SK-N-SH treated with all-trans-retinoic acid at 6 μM for 48 hours (cell line): ENCODE data around the gene DDX10.

ENCODE experiments used
- ATAC-seq: fragments of 200-7000 bp; cut with Tn5 transposase; 3 replicates; pipeline ENCODE4 v1.9.1; 2020; ENCODE audit warnings: mild to moderate bottlenecking, moderate library complexity
- ARNTL ChIP-seq: fragments of 450-650 bp; formaldehyde crosslinking; IDR thresholded peaks from 2 replicates; pipeline ENCODE4 v1.5.0; 2020; ENCODE audit warnings: low read depth, mild to moderate bottlenecking, moderate library complexity, borderline replicate concordance
- BACH2 ChIP-seq: fragments of 250-450 bp; sonication (Bioruptor Pico); IDR thresholded peaks from 2 replicates; pipeline ENCODE4 v1.9.0; 2021; ENCODE audit warnings: mild to moderate bottlenecking, borderline replicate concordance
- CREB5 ChIP-seq: fragments of 250-450 bp; sonication (Bioruptor Pico); IDR thresholded peaks from 2 replicates; pipeline ENCODE4 v1.5.1; 2020; ENCODE audit warnings: low read depth, mild to moderate bottlenecking, moderate library complexity
- CSDC2 ChIP-seq: fragments of 250-450 bp; sonication (Bioruptor Pico); IDR thresholded peaks from 2 replicates; pipeline ENCODE4 v1.5.0; 2020; ENCODE audit warnings: mild to moderate bottlenecking, moderate library complexity
- CSRNP3 ChIP-seq: fragments of 250-450 bp; sonication (Bioruptor Pico); IDR thresholded peaks from 2 replicates; pipeline ENCODE4 v1.5.1; 2021; ENCODE audit warnings: mild to moderate bottlenecking, moderate library complexity
- ESRRG ChIP-seq: fragments of 250-450 bp; sonication (Bioruptor Pico); IDR thresholded peaks from 2 replicates; pipeline ENCODE4 v1.6.1; 2021; ENCODE audit warnings: mild to moderate bottlenecking
- GLIS3 ChIP-seq: fragments of 250-450 bp; sonication (Bioruptor Pico); IDR thresholded peaks from 2 replicates; pipeline ENCODE4 v1.5.0; 2020; ENCODE audit warnings: mild to moderate bottlenecking, moderate library complexity
- OSR1 ChIP-seq: fragments of 250-450 bp; sonication (Bioruptor Pico); IDR thresholded peaks from 2 replicates; pipeline ENCODE4 v1.8.0; 2022; ENCODE audit warnings: moderate library complexity, mild to moderate bottlenecking, inconsistent platforms
- PATZ1 ChIP-seq: fragments of 250-450 bp; sonication (Bioruptor Pico); IDR thresholded peaks from 2 replicates; pipeline ENCODE4 v1.8.0; 2020; ENCODE audit warnings: mild to moderate bottlenecking, moderate library complexity, borderline replicate concordance
- POU6F1 ChIP-seq: fragments of 250-450 bp; sonication (Bioruptor Pico); IDR thresholded peaks from 2 replicates; pipeline ENCODE4 v1.8.0; 2021; ENCODE audit warnings: low read depth, mild to moderate bottlenecking, moderate library complexity, borderline replicate concordance
- PPARA ChIP-seq: fragments of 250-450 bp; sonication (Bioruptor Pico); IDR thresholded peaks from 2 replicates; pipeline ENCODE4 v1.5.0; 2020; ENCODE audit warnings: mild to moderate bottlenecking, borderline replicate concordance
- RARB ChIP-seq: fragments of 250-450 bp; sonication (Bioruptor Pico); IDR thresholded peaks from 2 replicates; pipeline ENCODE4 v1.8.0; 2021; ENCODE audit warnings: mild to moderate bottlenecking, moderate library complexity
- TCF4 ChIP-seq: fragments of 250-450 bp; sonication (Bioruptor Pico); IDR thresholded peaks from 2 replicates; pipeline ENCODE4 v1.8.0; 2021; ENCODE audit warnings: mild to moderate bottlenecking, moderate library complexity, borderline replicate concordance
- TOX ChIP-seq: fragments of 250-450 bp; sonication (Bioruptor Pico); IDR thresholded peaks from 2 replicates; pipeline ENCODE4 v1.8.0; 2021; ENCODE audit warnings: mild to moderate bottlenecking, moderate library complexity, borderline replicate concordance
- TSHZ2 ChIP-seq: fragments of 250-450 bp; sonication (Bioruptor Pico); IDR thresholded peaks from 2 replicates; pipeline ENCODE4 v1.5.0; 2020; ENCODE audit warnings: mild to moderate bottlenecking, moderate library complexity
- ZC3H10 ChIP-seq: fragments of 250-450 bp; sonication (Bioruptor Pico); IDR thresholded peaks from 2 replicates; pipeline ENCODE4 v1.5.1; 2021; ENCODE audit warnings: mild to moderate bottlenecking, moderate library complexity
- ZNF565 ChIP-seq: fragments of 450-650 bp; formaldehyde crosslinking; conservative IDR thresholded peaks from 2 replicates; pipeline ENCODE4 v1.5.0; 2020; ENCODE audit warnings: low read depth, mild to moderate bottlenecking, moderate library complexity
- ZNF70 ChIP-seq: fragments of 450-650 bp; formaldehyde crosslinking; IDR thresholded peaks from 2 replicates; pipeline ENCODE4 v1.5.0; 2020; ENCODE audit warnings: mild to moderate bottlenecking, moderate library complexity
- ZNF8 ChIP-seq: fragments of 450-650 bp; formaldehyde crosslinking; IDR thresholded peaks from 2 replicates; pipeline ENCODE4 v1.5.0; 2020; ENCODE audit warnings: mild to moderate bottlenecking, moderate library complexity

DDX10 gene

GRCh38 chr11:108965306-108966001 is 300.6 kb downstream of the DDX10 start:
- no peak for ATAC-seq
- TF ChIP-seq BACH2 (CRISPR knock-in tag) (no peak), RARB (CRISPR knock-in tag) (no peak), ARNTL (CRISPR knock-in tag) (no peak), TSHZ2 (CRISPR knock-in tag) (no peak), CREB5 (CRISPR knock-in tag) (no peak), CSDC2 (CRISPR knock-in tag) (no peak), ZNF565 (CRISPR knock-in tag) (no peak), PATZ1 (CRISPR knock-in tag) (no peak), CSRNP3 (CRISPR knock-in tag) (no peak), OSR1 (no peak), ZC3H10 (no peak), TOX (CRISPR knock-in tag) (no peak), ESRRG (no peak), PPARA (CRISPR knock-in tag) (no peak), ZNF8 (CRISPR knock-in tag) (no peak), GLIS3 (CRISPR knock-in tag) (no peak), POU6F1 (CRISPR knock-in tag) (no peak)

GRCh38 chr11:108966206-108966605 is 301.3 kb downstream of the DDX10 start:
- ATAC-seq: no peak
- TF ChIP-seq TOX (CRISPR knock-in tag) (no peak), RARB (CRISPR knock-in tag) (no peak), CSRNP3 (CRISPR knock-in tag) (no peak), TSHZ2 (CRISPR knock-in tag) (no peak), ZNF565 (CRISPR knock-in tag) (no peak), OSR1 (no peak), ARNTL (CRISPR knock-in tag) (no peak), PPARA (CRISPR knock-in tag) (no peak), GLIS3 (CRISPR knock-in tag) (no peak), ZNF70 (no peak), TCF4 (CRISPR knock-in tag) (no peak), ZNF8 (CRISPR knock-in tag) (no peak), PATZ1 (CRISPR knock-in tag) (no peak), POU6F1 (CRISPR knock-in tag) (no peak)
